ENCODE measurements around the gene TMEM163. TPM values are rescaled to one million over a fixed set of nuclear protein-coding genes. Genes with fewer than 3 reads are reported as not detected.
A peak's percentile ranks its signal among the peaks of the same experiment; 100 is the strongest.

TMEM163 gene
- total and polyA plus RNA-seq, 2 of the 13 experiments (the other 11 are each of a cell fraction or from before 2014, with no cell fraction given), result 0.05 TPM; not detected in 1

DNA sequence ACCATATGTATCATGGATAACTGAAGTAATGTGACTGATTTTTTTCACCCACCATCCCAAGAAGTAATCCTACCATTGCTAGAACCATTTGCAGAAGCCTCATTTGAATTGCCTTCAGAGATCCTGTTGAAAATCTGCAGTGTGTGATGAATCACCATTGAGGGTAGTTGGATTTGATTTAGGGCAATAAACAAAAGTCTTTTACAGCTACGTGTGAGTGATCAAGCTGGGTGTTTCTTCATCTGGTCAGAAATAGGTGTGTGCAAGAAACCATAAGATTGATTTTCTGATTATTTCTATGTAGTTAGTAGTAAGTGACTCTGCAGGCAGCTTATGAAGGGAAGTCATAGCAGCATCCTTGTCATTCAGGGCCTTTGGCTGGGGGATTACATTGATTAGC, 305.4 kb downstream of the TMEM163 start:
- Histone ChIP-seq H3K4me1 (ENCODE audit: insufficient read depth, low read length) (peaks cover 65% of the 10 kb centered on the region), H3K79me2 (ENCODE audit: insufficient read depth, low read length) (peaks cover 63% of the 10 kb centered on the region), H4K20me1 (ENCODE audit: insufficient read depth, low read length) (peaks cover 10% of the 10 kb centered on the region; the same call in 1 of the 2 replicates), H3K9me3 (ENCODE audit: low read length) (no peaks in the 10 kb centered on the region), H3K4me3 (replicated peaks in 1 of 3; ENCODE audit: insufficient read depth in 1 of 3, low read depth in 2 of 3, low read length in 3 of 3) (peak overlapping the region; percentile 68 to 74 (median 69)), H3K9ac (ENCODE audit: insufficient read depth, low read depth, low read length) (peak overlapping the region; percentile 84), H2AFZ (ENCODE audit: low read length) (no peak overlapping the region), H3K27ac (ENCODE audit: extremely low read length, insufficient read depth, low read length) (peak overlapping the region; percentile 89), H3K36me3 (replicated peaks in 1 of 2; ENCODE audit: control insufficient read depth in 1 of 2, insufficient read depth in 2 of 2, low read length in 2 of 2) (peaks cover 2 to 14% of the 10 kb centered on the region in 2 experiments; a peak in 4 of 5 replicates), H3K4me2 (ENCODE audit: low read depth, low read length) (peak overlapping the region; percentile 83), H3K27me3 (ENCODE audit: control insufficient read depth in 1 of 2, insufficient read depth in 2 of 2, low read length in 2 of 2) (no peaks in the 10 kb centered on the region)
- intact Hi-C loops (cut with micrococcal nuclease; ENCODE audit: unreplicated experiment), result loop anchor here (2.0 to 5.0 kb wide), 6 partner anchors 45 to 526 kb away; partner anchors contain the start of gene CCNT2
- FAIRE-seq (no peak), DNase-seq (ENCODE audit: low spot score) (no peak), ATAC-seq (no peak)
- ChIA-PET POLR2A (interaction anchor here (0.7 to 5.9 kb wide), 6 partner anchors 11 to 294 kb away, joined by 3 to 124 read pairs (median 25); no protein-coding TSS in a partner anchor), CTCF (ENCODE audit: low intra/inter-chr PET ratio, low total read pairs) (interaction anchor here (4.1 kb wide), 1 partner anchor 37 kb away, joined by 34 read pairs; no protein-coding TSS in a partner anchor)
- TF ChIP-seq ZFP82 (CRISPR knock-in tag; IDR thresholded peaks at IDR 0.05; ENCODE audit: borderline replicate concordance) (0 out of 2 replicates have a peak, but pooled peaks have one; percentile 13), RBFOX2 (IDR thresholded peaks at IDR 0.05; ENCODE audit: low read depth, low read length) (peak; percentile 61), KDM6A (CRISPR knock-in tag; IDR thresholded peaks at IDR 0.05; ENCODE audit: low read depth) (no peak), ZNF615 (CRISPR knock-in tag; IDR thresholded peaks at IDR 0.05; ENCODE audit: borderline replicate concordance) (no peak), ZNF20 (CRISPR knock-in tag; IDR thresholded peaks at IDR 0.05) (no peak), ZNF44 (CRISPR knock-in tag; IDR thresholded peaks at IDR 0.05) (no peak), RXRB (CRISPR knock-in tag; IDR thresholded peaks at IDR 0.05; ENCODE audit: borderline replicate concordance) (peak; percentile 14; the same call in 1 of the 2 replicates)
- 20% methylated on average over 1 of the region's 1 CpG for WGBS (ENCODE audit: low lambda C conversion rate)
- no TSS peak for BruUV-seq (replicated peaks)
- in situ Hi-C loops (cut with HindIII; ENCODE audit: extremely low pct_ligation_motif_present, low pct_unique_long_range_greater_than_20kb), result loop anchor here (5.0 to 10.0 kb wide), 2 partner anchors 169 to 291 kb away; no protein-coding TSS in a partner anchor

DNA sequence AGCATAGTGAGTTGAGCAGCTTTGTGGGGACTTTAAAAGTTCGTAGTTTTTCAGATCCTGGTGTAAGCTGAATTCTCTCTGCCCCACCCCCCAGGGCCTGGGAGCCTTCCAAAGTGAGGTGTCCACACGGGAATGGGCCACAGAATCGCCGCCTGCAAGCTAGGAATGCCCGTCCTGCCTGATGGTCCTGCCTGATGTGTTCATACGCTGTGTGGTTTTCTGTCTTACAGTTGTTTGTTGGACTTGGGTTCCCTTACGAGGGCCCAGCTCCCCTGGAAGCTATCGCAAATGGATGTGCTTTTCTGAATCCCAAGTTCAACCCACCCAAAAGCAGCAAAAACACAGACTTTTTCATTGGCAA, 306.2 kb downstream of the TMEM163 start:
- peaks cover 57% of the 10 kb centered on the region for H3K4me1 ChIP-seq (ENCODE audit: insufficient read depth, low read length)
- no peak overlapping the region for H2AFZ ChIP-seq (ENCODE audit: low read length)
- WGBS (ENCODE audit: low lambda C conversion rate), result 0% methylated on average over 8 of the region's 8 CpGs
- H3K4me2 ChIP-seq (ENCODE audit: low read depth, low read length), result peak overlapping the region; percentile 83
- H3K27ac ChIP-seq (ENCODE audit: extremely low read length, insufficient read depth, low read length), result peak overlapping the region; percentile 89
- TSS peak; percentile 57 for BruUV-seq (replicated peaks)
- no peaks in the 10 kb centered on the region for H3K9me3 ChIP-seq (ENCODE audit: low read length)
- ChIA-PET POLR2A (interaction anchor here (0.7 to 5.9 kb wide), 20 partner anchors 8 to 1118 kb away, joined by 3 to 124 read pairs (median 6); partner anchors contain the start of genes CCNT2, R3HDM1 and ZRANB3), CTCF (ENCODE audit: low intra/inter-chr PET ratio, low total read pairs) (interaction anchor here (1.1 to 4.1 kb wide), 5 partner anchors 20 to 295 kb away, joined by 5 to 34 read pairs (median 8); no protein-coding TSS in a partner anchor)
- FAIRE-seq (no peak), ATAC-seq (peak; percentile 78), DNase-seq (ENCODE audit: low spot score) (no peak)
- peak overlapping the region; percentile 68 to 74 (median 69) for H3K4me3 ChIP-seq (replicated peaks in 1 of 3; ENCODE audit: insufficient read depth in 1 of 3, low read depth in 2 of 3, low read length in 3 of 3)
- in situ Hi-C loops (cut with HindIII; ENCODE audit: extremely low pct_ligation_motif_present, low pct_unique_long_range_greater_than_20kb), result loop anchor here (5.0 to 10.0 kb wide), 2 partner anchors 168 to 290 kb away; no protein-coding TSS in a partner anchor
- peak overlapping the region; percentile 84 for H3K9ac ChIP-seq (ENCODE audit: insufficient read depth, low read depth, low read length)
- intact Hi-C loops (cut with micrococcal nuclease; ENCODE audit: unreplicated experiment), result loop anchor here (1.0 to 5.0 kb wide), 12 partner anchors 16 to 525 kb away; partner anchors contain the start of gene CCNT2
- no peaks in the 10 kb centered on the region for H3K27me3 ChIP-seq (ENCODE audit: control insufficient read depth in 1 of 2, insufficient read depth in 2 of 2, low read length in 2 of 2)
- peaks cover 55% of the 10 kb centered on the region for H3K79me2 ChIP-seq (ENCODE audit: insufficient read depth, low read length)
- peaks cover 6% of the 10 kb centered on the region; the same call in 1 of the 2 replicates for H4K20me1 ChIP-seq (ENCODE audit: insufficient read depth, low read length)
- H3K36me3 ChIP-seq (replicated peaks in 1 of 2; ENCODE audit: control insufficient read depth in 1 of 2, insufficient read depth in 2 of 2, low read length in 2 of 2), result peaks cover 0 to 9% of the 10 kb centered on the region in 2 experiments; a peak in 1 of 5 replicates
- no peak for TF ChIP-seq RAD51 (IDR thresholded peaks at IDR 0.05; ENCODE audit: borderline replicate concordance)
- no peak for TF ChIP-seq SUZ12 (IDR thresholded peaks at IDR 0.05; ENCODE audit: low read depth, low read length)
- TF ChIP-seq, protein P1, sequence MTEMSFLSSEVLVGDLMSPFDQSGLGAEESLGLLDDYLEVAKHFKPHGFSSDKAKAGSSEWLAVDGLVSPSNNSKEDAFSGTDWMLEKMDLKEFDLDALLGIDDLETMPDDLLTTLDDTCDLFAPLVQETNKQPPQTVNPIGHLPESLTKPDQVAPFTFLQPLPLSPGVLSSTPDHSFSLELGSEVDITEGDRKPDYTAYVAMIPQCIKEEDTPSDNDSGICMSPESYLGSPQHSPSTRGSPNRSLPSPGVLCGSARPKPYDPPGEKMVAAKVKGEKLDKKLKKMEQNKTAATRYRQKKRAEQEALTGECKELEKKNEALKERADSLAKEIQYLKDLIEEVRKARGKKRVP (CRISPR knock-in tag; IDR thresholded peaks at IDR 0.05), result no peak
- TF ChIP-seq, protein P2, sequence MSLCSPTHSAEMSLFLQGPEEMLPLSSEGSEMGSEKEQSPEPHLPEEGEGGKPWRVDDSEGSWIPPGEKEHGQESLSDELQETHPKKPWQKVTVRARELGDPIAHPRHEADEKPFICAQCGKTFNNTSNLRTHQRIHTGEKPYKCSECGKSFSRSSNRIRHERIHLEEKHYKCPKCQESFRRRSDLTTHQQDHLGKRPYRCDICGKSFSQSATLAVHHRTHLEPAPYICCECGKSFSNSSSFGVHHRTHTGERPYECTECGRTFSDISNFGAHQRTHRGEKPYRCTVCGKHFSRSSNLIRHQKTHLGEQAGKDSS (CRISPR knock-in tag; IDR thresholded peaks at IDR 0.05; ENCODE audit: borderline replicate concordance, low read depth), result no peak
- no peak for TF ChIP-seq ZNF782 (CRISPR knock-in tag; IDR thresholded peaks at IDR 0.05; ENCODE audit: borderline replicate concordance)
- TF ChIP-seq ARNTL (CRISPR knock-in tag; IDR thresholded peaks at IDR 0.05), result no peak
- TF ChIP-seq ZFX (CRISPR knock-in tag; IDR thresholded peaks at IDR 0.05; ENCODE audit: low read depth), result 0 out of 2 replicates have a peak, but pooled peaks have one; percentile 11

Data from HepG2 (cell line).